Measurements from ENCODE around the gene NPTX1. TPM values are rescaled to one million over a fixed set of nuclear protein-coding genes. Genes with fewer than 3 reads are reported as not detected.

Gene NPTX1
- total and polyA plus RNA-seq, 2 donors (not counting 1 experiment from before 2014, with no cell fraction given): 0.07 to 0.57 TPM

- DNase-seq: no peak
- no peaks in the 10 kb centered on the region for H3K4me1 ChIP-seq (ENCODE audit: control insufficient read depth in 2 of 2, insufficient read depth in 2 of 2, low read length in 2 of 2)
- H3K27me3 Mint-ChIP-seq: peaks cover 39% of the 10 kb centered on the region
- CTCF ChIA-PET: no interaction called here
- no peak overlapping the region for H3K4me3 Mint-ChIP-seq
- no peaks in the 10 kb centered on the region for H4K20me1 ChIP-seq (ENCODE audit: control insufficient read depth, insufficient read depth, low read length, poor library complexity, severe bottlenecking)
- H3K4me3 ChIP-seq (ENCODE audit: control extremely low read depth in 1 of 5, extremely low read depth in 1 of 5, insufficient read depth in 1 of 5, low read depth in 2 of 5, low read length in 4 of 5): no peak overlapping the region
- no peak overlapping the region for H3K4me2 ChIP-seq (replicated peaks; ENCODE audit: low read depth, low read length, poor library complexity, severe bottlenecking)
- TF ChIP-seq EZH2 (IDR thresholded peaks at IDR 0.05; ENCODE audit: borderline replicate concordance, insufficient read depth, low read depth, low read length, poor library complexity, severe bottlenecking): no peak
- no peak for TF ChIP-seq CTCF (IDR thresholded peaks at IDR 0.05)
- H2AFZ ChIP-seq (ENCODE audit: insufficient read depth, low read depth, low read length, poor library complexity, severe bottlenecking): no peak overlapping the region
- no peaks in the 10 kb centered on the region for H3K4me1 Mint-ChIP-seq
- no peak overlapping the region for H3K9ac ChIP-seq (ENCODE audit: low read length)
- WGBS (ENCODE audit: insufficient coverage): 78% methylated on average over 15 of the region's 16 CpGs
- H3K27me3 ChIP-seq (replicated peaks in 1 of 4; ENCODE audit: control extremely low read depth in 1 of 4, control insufficient read depth in 3 of 4, insufficient read depth in 4 of 4, low read length in 3 of 4): peaks cover 0 to 16% (median 5%) of the 10 kb centered on the region in 4 experiments
- no peaks in the 10 kb centered on the region for H3K36me3 ChIP-seq (replicated peaks in 1 of 2; ENCODE audit: control extremely low read depth in 1 of 2, control insufficient read depth in 1 of 2, extremely low read depth in 1 of 2, insufficient read depth in 2 of 2, low read length in 1 of 2)
- POLR2A ChIA-PET: no interaction called here
- H3K9me3 Mint-ChIP-seq (ENCODE audit: insufficient read depth): no peaks in the 10 kb centered on the region
- no peak overlapping the region for H3K27ac Mint-ChIP-seq
- intact Hi-C loops (cut with micrococcal nuclease): no loop called here
- no peak overlapping the region for H3K27ac ChIP-seq (ENCODE audit: low read length in 2 of 2)
- ATAC-seq (ENCODE audit: low read depth): no peak
- no peaks in the 10 kb centered on the region for H3K79me2 ChIP-seq (ENCODE audit: control insufficient read depth, insufficient read depth, low read length)
- H3K9me3 ChIP-seq (ENCODE audit: control extremely low read depth in 1 of 3, control insufficient read depth in 2 of 3, insufficient read depth in 1 of 3, low read length in 2 of 3): peaks cover 0 to 5% (median 0%) of the 10 kb centered on the region in 3 donors
These were observed 47.7 kb upstream of the NPTX1 start for GRCh38 chr17:80523956-80524712.

- DNase-seq: no peak
- no peak for ATAC-seq (ENCODE audit: low read depth)
- ChIA-PET POLR2A (no interaction called here), CTCF (no interaction called here)
- H3K36me3 ChIP-seq (replicated peaks in 1 of 2; ENCODE audit: control extremely low read depth in 1 of 2, control insufficient read depth in 1 of 2, extremely low read depth in 1 of 2, insufficient read depth in 2 of 2, low read length in 1 of 2): no peaks in the 10 kb centered on the region
- TF ChIP-seq CTCF (IDR thresholded peaks at IDR 0.05) (no peak), EZH2 (IDR thresholded peaks at IDR 0.05; ENCODE audit: borderline replicate concordance, insufficient read depth, low read depth, low read length, poor library complexity, severe bottlenecking) (no peak)
- intact Hi-C loops (cut with micrococcal nuclease): no loop called here
- H4K20me1 ChIP-seq (ENCODE audit: control insufficient read depth, insufficient read depth, low read length, poor library complexity, severe bottlenecking): no peaks in the 10 kb centered on the region
- H3K4me1 ChIP-seq (ENCODE audit: control insufficient read depth in 2 of 2, insufficient read depth in 2 of 2, low read length in 2 of 2): no peaks in the 10 kb centered on the region
- Mint-ChIP-seq H3K4me3 (no peak overlapping the region), H3K27me3 (peaks cover 45% of the 10 kb centered on the region), H3K4me1 (no peaks in the 10 kb centered on the region), H3K27ac (no peak overlapping the region), H3K9me3 (ENCODE audit: insufficient read depth) (no peaks in the 10 kb centered on the region)
- peaks cover 0 to 5% (median 0%) of the 10 kb centered on the region in 3 donors for H3K9me3 ChIP-seq (ENCODE audit: control extremely low read depth in 1 of 3, control insufficient read depth in 2 of 3, insufficient read depth in 1 of 3, low read length in 2 of 3)
- no peak overlapping the region for H3K9ac ChIP-seq (ENCODE audit: low read length)
- H3K27me3 ChIP-seq (replicated peaks in 1 of 4; ENCODE audit: control extremely low read depth in 1 of 4, control insufficient read depth in 3 of 4, insufficient read depth in 4 of 4, low read length in 3 of 4): peaks cover 0 to 17% (median 5%) of the 10 kb centered on the region in 4 experiments
- no peak overlapping the region for H2AFZ ChIP-seq (ENCODE audit: insufficient read depth, low read depth, low read length, poor library complexity, severe bottlenecking)
- no peak overlapping the region for H3K27ac ChIP-seq (ENCODE audit: low read length in 2 of 2)
- WGBS (ENCODE audit: insufficient coverage): 90% methylated on average over 11 of the region's 12 CpGs
- no peaks in the 10 kb centered on the region for H3K79me2 ChIP-seq (ENCODE audit: control insufficient read depth, insufficient read depth, low read length)
- no peak overlapping the region for H3K4me3 ChIP-seq (ENCODE audit: control extremely low read depth in 1 of 5, extremely low read depth in 1 of 5, insufficient read depth in 1 of 5, low read depth in 2 of 5, low read length in 4 of 5)
- H3K4me2 ChIP-seq (replicated peaks; ENCODE audit: low read depth, low read length, poor library complexity, severe bottlenecking): no peak overlapping the region
These were observed 46.8 kb upstream of the NPTX1 start for GRCh38 chr17:80523054-80523744.
